ENCODE measurements around the gene PYGB. TPM values are rescaled to one million over a fixed set of nuclear protein-coding genes. Genes with fewer than 3 reads are reported as not detected.

Gene PYGB
- total RNA-seq, 1 donor from 2014 or later, result 61.1 TPM

DNA sequence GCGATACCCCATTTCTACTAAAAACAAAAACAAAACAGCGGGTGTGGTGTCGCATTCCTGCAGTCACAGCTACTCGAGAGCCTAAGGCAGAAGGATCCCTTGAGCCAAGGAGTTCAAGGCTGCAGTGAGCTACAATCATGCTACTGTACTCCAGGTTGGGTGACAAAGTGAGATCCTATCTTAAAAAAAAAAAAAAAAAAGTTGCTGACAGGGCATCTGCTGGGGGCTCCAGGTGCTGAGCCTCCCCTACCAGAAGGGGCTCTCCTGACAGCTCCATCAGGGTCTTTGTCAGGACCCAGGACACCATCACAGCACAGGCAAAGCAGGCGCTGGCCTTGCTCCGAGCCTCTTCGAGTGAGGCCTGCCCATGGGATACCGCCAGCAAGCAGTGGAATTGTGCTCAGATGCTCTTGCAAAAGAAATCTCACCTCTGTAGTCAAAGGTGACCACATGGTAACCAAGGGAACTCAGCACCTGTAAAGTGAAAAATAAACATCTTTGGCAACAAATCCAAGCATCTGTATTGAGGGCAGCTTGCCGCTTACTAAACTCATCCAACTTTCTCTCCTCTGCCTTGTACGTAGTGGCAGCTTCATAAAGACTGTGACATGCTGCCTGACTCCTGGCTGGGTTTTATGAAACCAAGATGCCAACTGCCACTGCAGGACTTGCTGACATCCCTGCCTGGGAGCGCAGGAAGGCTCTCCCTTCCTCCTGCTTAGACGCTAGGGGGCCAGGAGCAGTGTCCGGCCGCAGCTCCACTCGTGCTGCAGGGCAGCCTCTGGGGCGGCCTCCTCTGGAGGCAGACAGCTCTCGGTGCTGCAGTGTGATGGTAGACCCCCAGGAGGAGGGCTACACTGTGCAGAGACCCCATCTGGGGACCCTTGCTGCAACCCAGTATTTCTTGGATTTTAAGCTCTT lies 66.9 kb downstream of the PYGB start:
- ATAC-seq (no peak), DNase-seq (peak; percentile 43)
- Histone ChIP-seq H3K27ac (no peak overlapping the region), H3K9me3 (no peaks in the 10 kb centered on the region), H3K4me1 (peaks cover 12% of the 10 kb centered on the region), H3K4me3 (no peak overlapping the region), H3K36me3 (no peaks in the 10 kb centered on the region), H3K27me3 (no peaks in the 10 kb centered on the region)
- intact Hi-C loops (cut with DNase I), result no loop called here
- TF ChIP-seq, protein P1, sequence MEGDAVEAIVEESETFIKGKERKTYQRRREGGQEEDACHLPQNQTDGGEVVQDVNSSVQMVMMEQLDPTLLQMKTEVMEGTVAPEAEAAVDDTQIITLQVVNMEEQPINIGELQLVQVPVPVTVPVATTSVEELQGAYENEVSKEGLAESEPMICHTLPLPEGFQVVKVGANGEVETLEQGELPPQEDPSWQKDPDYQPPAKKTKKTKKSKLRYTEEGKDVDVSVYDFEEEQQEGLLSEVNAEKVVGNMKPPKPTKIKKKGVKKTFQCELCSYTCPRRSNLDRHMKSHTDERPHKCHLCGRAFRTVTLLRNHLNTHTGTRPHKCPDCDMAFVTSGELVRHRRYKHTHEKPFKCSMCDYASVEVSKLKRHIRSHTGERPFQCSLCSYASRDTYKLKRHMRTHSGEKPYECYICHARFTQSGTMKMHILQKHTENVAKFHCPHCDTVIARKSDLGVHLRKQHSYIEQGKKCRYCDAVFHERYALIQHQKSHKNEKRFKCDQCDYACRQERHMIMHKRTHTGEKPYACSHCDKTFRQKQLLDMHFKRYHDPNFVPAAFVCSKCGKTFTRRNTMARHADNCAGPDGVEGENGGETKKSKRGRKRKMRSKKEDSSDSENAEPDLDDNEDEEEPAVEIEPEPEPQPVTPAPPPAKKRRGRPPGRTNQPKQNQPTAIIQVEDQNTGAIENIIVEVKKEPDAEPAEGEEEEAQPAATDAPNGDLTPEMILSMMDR (IDR thresholded peaks at IDR 0.05), result no peak

DNA sequence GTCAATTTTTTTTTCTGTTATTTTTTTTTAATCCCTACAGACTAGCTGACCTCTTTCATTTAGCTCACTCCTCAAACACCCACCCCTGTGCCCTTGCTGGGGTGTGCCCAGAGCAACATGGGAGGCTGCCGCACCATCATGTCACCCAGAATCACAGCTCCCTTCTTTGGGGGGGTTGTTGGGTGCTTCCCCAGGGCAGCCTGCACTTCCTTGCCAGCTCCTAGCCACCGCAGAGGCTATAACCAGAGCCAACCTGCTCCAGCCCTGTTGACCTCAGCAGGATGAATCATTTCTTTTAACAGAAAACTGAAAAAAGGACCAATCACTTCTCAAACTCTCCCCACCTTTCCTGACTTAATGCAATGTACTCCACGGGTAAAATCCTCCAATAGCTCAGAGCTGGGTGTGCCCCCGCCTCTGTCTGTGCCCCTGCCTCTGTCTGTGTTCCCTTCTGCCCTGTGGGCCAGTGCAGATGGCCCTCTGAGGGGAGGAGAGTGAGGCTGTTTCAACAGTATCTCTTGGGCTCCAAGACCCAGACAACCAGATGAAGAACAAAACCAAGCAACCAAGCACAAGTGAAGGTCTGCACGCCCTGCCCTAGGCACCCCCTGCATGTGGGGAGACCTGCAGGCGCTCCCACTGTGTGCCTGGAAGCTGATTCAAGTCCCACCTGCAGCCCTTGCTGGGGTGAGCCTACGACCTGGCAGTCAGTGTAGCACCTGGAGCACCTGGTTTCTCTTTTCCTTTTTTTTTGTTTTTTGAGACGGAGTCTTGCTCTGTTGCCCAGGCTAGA lies 67.7 kb downstream of the PYGB start:
- ATAC-seq, result no peak
- no peaks in the 10 kb centered on the region for H3K36me3 ChIP-seq
- peaks cover 12% of the 10 kb centered on the region for H3K4me1 ChIP-seq
- TF ChIP-seq, protein P1 (IDR thresholded peaks at IDR 0.05), result no peak
- DNase-seq, result peak; percentile 36
- no peak overlapping the region for H3K27ac ChIP-seq
- no peak overlapping the region for H3K4me3 ChIP-seq
- no peaks in the 10 kb centered on the region for H3K9me3 ChIP-seq
- intact Hi-C loops (cut with DNase I), result no loop called here
- H3K27me3 ChIP-seq, result no peaks in the 10 kb centered on the region

DNA sequence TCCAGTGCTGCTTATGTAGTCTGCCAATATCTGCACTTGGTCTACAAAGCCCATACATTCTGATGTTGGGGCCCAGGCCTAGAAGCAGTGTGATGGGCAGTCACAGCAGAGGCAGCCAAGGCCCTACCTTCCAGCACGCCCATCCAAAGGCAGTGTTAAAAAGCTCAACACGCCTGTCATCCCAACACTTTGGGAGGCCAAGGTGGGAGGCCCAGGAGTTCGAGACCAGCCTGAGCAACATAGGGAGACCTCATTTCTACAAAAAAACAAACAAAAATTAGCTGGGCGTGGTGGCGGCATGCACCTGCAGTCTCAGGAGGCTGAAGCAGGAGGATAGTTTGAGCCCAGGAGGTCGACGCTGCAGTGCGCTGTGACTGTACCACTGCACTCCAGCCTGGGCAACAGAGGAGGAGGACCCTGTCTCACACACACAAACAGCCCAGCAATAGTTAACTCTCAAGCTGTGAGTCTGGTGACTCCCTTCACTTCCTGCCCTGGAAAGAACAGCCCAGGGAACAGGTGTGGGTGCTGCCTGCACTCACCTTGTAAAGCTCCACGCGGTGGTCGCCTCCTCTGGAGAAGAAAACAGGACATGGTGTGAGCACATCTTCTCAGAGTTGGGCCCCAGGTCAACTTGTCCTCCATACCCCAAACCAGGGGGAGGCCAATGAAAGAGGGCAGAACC lies 68.8 kb downstream of the PYGB start:
- H3K27me3 ChIP-seq, result no peaks in the 10 kb centered on the region
- ATAC-seq, result no peak
- intact Hi-C loops (cut with DNase I), result no loop called here
- H3K27ac ChIP-seq, result no peak overlapping the region
- no peaks in the 10 kb centered on the region for H3K36me3 ChIP-seq
- no peaks in the 10 kb centered on the region for H3K9me3 ChIP-seq
- peak; percentile 45 for DNase-seq
- TF ChIP-seq, protein P1 (IDR thresholded peaks at IDR 0.05), result no peak
- H3K4me3 ChIP-seq, result no peak overlapping the region
- H3K4me1 ChIP-seq, result peaks cover 3% of the 10 kb centered on the region

DNA sequence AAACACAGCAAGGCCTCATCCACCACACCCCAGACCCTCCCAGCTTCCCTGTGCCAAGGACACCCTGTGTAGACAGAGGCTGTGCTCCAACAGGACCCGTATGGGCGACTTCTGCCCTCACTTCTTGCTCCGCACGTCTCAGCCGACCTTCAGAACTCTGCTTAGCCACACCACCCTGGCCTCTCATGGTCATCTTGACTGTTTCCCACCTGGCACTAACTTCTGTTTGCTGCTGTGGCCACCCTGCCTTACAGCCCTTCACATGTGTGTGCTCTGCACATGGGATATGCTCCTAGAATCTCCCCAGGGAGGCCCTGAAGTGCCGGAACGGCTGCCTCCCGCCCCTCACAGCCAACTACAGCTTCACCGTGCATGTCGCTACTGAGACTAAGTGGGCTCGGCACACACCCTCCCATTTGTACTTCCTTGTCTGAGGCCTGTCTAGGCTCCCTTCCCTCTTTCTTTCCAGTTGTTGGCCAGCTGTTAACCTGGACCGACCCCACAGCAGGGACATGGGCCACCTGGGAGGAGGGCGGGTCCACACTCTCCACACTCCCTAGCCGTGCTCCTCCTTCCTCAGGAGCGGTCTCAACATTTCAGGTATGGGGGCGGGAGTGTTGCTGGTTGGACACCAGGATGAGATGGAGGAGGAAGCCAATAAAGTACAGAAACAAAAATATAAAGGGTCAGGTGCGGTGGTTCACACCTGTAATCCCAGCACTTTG lies 69.6 kb downstream of the PYGB start:
- intact Hi-C loops (cut with DNase I), result no loop called here
- DNase-seq (peak; percentile 59), ATAC-seq (peak; percentile 43)
- Histone ChIP-seq H3K9me3 (no peaks in the 10 kb centered on the region), H3K4me3 (no peak overlapping the region), H3K27me3 (no peaks in the 10 kb centered on the region), H3K4me1 (peaks cover 3% of the 10 kb centered on the region), H3K36me3 (peaks cover 3% of the 10 kb centered on the region), H3K27ac (peak overlapping the region; percentile 18)
- TF ChIP-seq, protein P1 (IDR thresholded peaks at IDR 0.05), result no peak
